Measurements from ENCODE around the gene CYP19A1.

Gene CYP19A1

GRCh38 chr15:51267703-51268083 lies 70.7 kb downstream of the CYP19A1 start:
- TF ChIP-seq CTCF (conservative IDR thresholded peaks at IDR 0.05; ENCODE audit: low read depth, low read length): no peak
- Histone ChIP-seq H3K9ac (no peak overlapping the region), H3K27me3 (ENCODE audit: insufficient read depth, low read depth) (no peaks in the 10 kb centered on the region), H4K20me1 (ENCODE audit: insufficient read depth) (no peaks in the 10 kb centered on the region), H3K27ac (no peak overlapping the region), H3K4me1 (ENCODE audit: low read depth, poor library complexity, severe bottlenecking) (peaks cover 27% of the 10 kb centered on the region), H3K79me2 (ENCODE audit: insufficient read depth, low read depth) (no peaks in the 10 kb centered on the region), H3K36me3 (ENCODE audit: insufficient read depth) (no peaks in the 10 kb centered on the region), H3K4me2 (no peak overlapping the region), H2AFZ (ENCODE audit: low read depth) (no peak overlapping the region), H3K4me3 (IDR thresholded peaks at IDR 0.05; ENCODE audit: insufficient read depth, low read depth, low read length) (no peak overlapping the region)

GRCh38 chr15:51267051-51267702 lies 71.2 kb downstream of the CYP19A1 start:
- Histone ChIP-seq H3K4me2 (no peak overlapping the region), H3K79me2 (ENCODE audit: insufficient read depth, low read depth) (no peaks in the 10 kb centered on the region), H3K9ac (no peak overlapping the region), H3K36me3 (ENCODE audit: insufficient read depth) (no peaks in the 10 kb centered on the region), H3K4me1 (ENCODE audit: low read depth, poor library complexity, severe bottlenecking) (peaks cover 27% of the 10 kb centered on the region), H3K27ac (no peak overlapping the region), H3K27me3 (ENCODE audit: insufficient read depth, low read depth) (no peaks in the 10 kb centered on the region), H2AFZ (ENCODE audit: low read depth) (no peak overlapping the region), H4K20me1 (ENCODE audit: insufficient read depth) (no peaks in the 10 kb centered on the region), H3K4me3 (IDR thresholded peaks at IDR 0.05; ENCODE audit: insufficient read depth, low read depth, low read length) (no peak overlapping the region)
- TF ChIP-seq CTCF (conservative IDR thresholded peaks at IDR 0.05; ENCODE audit: low read depth, low read length): no peak

- no peak for TF ChIP-seq CTCF (conservative IDR thresholded peaks at IDR 0.05; ENCODE audit: low read depth, low read length)
- no peak overlapping the region for H3K9ac ChIP-seq
- H4K20me1 ChIP-seq (ENCODE audit: insufficient read depth): no peaks in the 10 kb centered on the region
- no peaks in the 10 kb centered on the region for H3K36me3 ChIP-seq (ENCODE audit: insufficient read depth)
- no peak overlapping the region for H3K4me3 ChIP-seq (IDR thresholded peaks at IDR 0.05; ENCODE audit: insufficient read depth, low read depth, low read length)
- no peaks in the 10 kb centered on the region for H3K79me2 ChIP-seq (ENCODE audit: insufficient read depth, low read depth)
- H3K4me1 ChIP-seq (ENCODE audit: low read depth, poor library complexity, severe bottlenecking): peaks cover 22% of the 10 kb centered on the region
- H3K4me2 ChIP-seq: no peak overlapping the region
- H3K27me3 ChIP-seq (ENCODE audit: insufficient read depth, low read depth): no peaks in the 10 kb centered on the region
- H3K27ac ChIP-seq: no peak overlapping the region
- H2AFZ ChIP-seq (ENCODE audit: low read depth): no peak overlapping the region
These were observed 71.7 kb downstream of the CYP19A1 start for GRCh38 chr15:51266656-51267050.

GRCh38 chr15:51265037-51265555 lies 73.3 kb downstream of the CYP19A1 start:
- no peak overlapping the region for H3K9ac ChIP-seq
- TF ChIP-seq CTCF (conservative IDR thresholded peaks at IDR 0.05; ENCODE audit: low read depth, low read length): no peak
- H3K27ac ChIP-seq: no peak overlapping the region
- no peak overlapping the region for H3K4me3 ChIP-seq (IDR thresholded peaks at IDR 0.05; ENCODE audit: insufficient read depth, low read depth, low read length)
- H3K4me2 ChIP-seq: no peak overlapping the region
- peaks cover 6% of the 10 kb centered on the region for H3K4me1 ChIP-seq (ENCODE audit: low read depth, poor library complexity, severe bottlenecking)
- no peak overlapping the region for H2AFZ ChIP-seq (ENCODE audit: low read depth)
- no peaks in the 10 kb centered on the region for H3K79me2 ChIP-seq (ENCODE audit: insufficient read depth, low read depth)
- H3K27me3 ChIP-seq (ENCODE audit: insufficient read depth, low read depth): no peaks in the 10 kb centered on the region
- no peaks in the 10 kb centered on the region for H4K20me1 ChIP-seq (ENCODE audit: insufficient read depth)
- H3K36me3 ChIP-seq (ENCODE audit: insufficient read depth): no peaks in the 10 kb centered on the region

Measured in KMS-11 (cell line).